GM12878 (cell line): ENCODE measurements around the gene PLEKHA1. TPM values are rescaled to one million over a fixed set of nuclear protein-coding genes. Genes with fewer than 3 reads are reported as not detected.

Source experiments
- ATAC-seq: fragments of 200-7000 bp; cut with Tn5 transposase; 3 replicates; pipeline ENCODE4 v1.9.1; 2020; ENCODE audit warnings: mild to moderate bottlenecking, moderate library complexity
- BruUV-seq: library from RNA; stranded (reverse); fragments of 400-500 nt; replicated peaks from 2 replicates; lab custom pipeline; 2021; lab: Mats Ljungman, UMichigan
- CTCF ChIA-PET: fragments of 300-600 bp; sonication (Branson Sonifier 250); formaldehyde crosslinking; extraction: SDS; loops from one replicate; lab custom pipeline; 2021; ENCODE audit warnings: inconsistent platforms; lab: Yijun Ruan, JAX
- POLR2A ChIA-PET: fragments of 350-600 bp; formaldehyde crosslinking; extraction: SDS; loops from one replicate; lab custom pipeline; 2021; ENCODE audit warnings: inconsistent platforms; lab: Charles Lee
- RAD21 ChIA-PET: fragments of 300-600 bp; sonication (Branson Sonifier 250); formaldehyde crosslinking; loops from one replicate; lab custom pipeline; 2023; ENCODE audit warnings: antibody characterized with exemption; ENCODE audit not compliant: unreplicated experiment; lab: Charles Lee
- SMC1A ChIA-PET: fragments of 300-600 bp; sonication (Branson Sonifier 250); formaldehyde crosslinking; loops from one replicate; lab custom pipeline; 2023; ENCODE audit not compliant: unreplicated experiment, uncharacterized antibody; lab: Charles Lee
- DNase-seq: peaks from one replicate; pipeline ENCODE4 v3.0.0-alpha.2; 2011; ENCODE audit warnings: low read depth, low spot score
- FAIRE-seq: peaks from 3 replicates; lab custom pipeline; 2011; peaks lifted over from hg19 to GRCh38; lab: Jason Lieb, UNC
- H2AFZ ChIP-seq: 2 replicates; pipeline ENCODE4 v1.6.0; 2011; ENCODE audit warnings: low read depth, low read length, control low read depth; ENCODE audit not compliant: control insufficient read depth
- H3K27ac ChIP-seq: 2 replicates; pipeline ENCODE4 v1.5.1; 2011; ENCODE audit warnings: control low read depth; ENCODE audit not compliant: control insufficient read depth, insufficient read depth
- H3K27me3 ChIP-seq, 2 experiments: replicated peaks in 1 of 2; 2 replicates each; pipeline versions ENCODE4 v1.6.0 to v1.6.1; 2011; ENCODE audit warnings: low read length in 1 of 2; ENCODE audit not compliant: control insufficient read depth in 2 of 2, insufficient read depth in 2 of 2
- H3K36me3 ChIP-seq, 2 experiments: 2 replicates each; pipeline ENCODE4 v1.5.1; 2011; ENCODE audit warnings: low read length in 1 of 2; ENCODE audit not compliant: control insufficient read depth in 2 of 2, insufficient read depth in 2 of 2
- H3K4me1 ChIP-seq: 2 replicates; pipeline ENCODE4 v1.6.1; 2011; ENCODE audit warnings: mild to moderate bottlenecking, low read length, moderate library complexity, mixed read lengths; ENCODE audit not compliant: control insufficient read depth, insufficient read depth
- H3K4me2 ChIP-seq: 2 replicates; pipeline ENCODE4 v1.6.0; 2011; ENCODE audit warnings: control low read depth; ENCODE audit not compliant: control insufficient read depth, insufficient read depth
- H3K4me3 ChIP-seq: fragments of 200-600 bp; sonication (generic); 2 replicates; pipeline ENCODE4 v1.5.1; 2016
- H3K79me2 ChIP-seq: 2 replicates; pipeline ENCODE4 v1.6.0; 2011; ENCODE audit warnings: low read length; ENCODE audit not compliant: control insufficient read depth, insufficient read depth
- H3K9ac ChIP-seq: 2 replicates; pipeline ENCODE4 v1.8.0; 2011; ENCODE audit warnings: low read length, control low read depth, mixed read lengths; ENCODE audit not compliant: control insufficient read depth, insufficient read depth
- H3K9me3 ChIP-seq: replicated peaks from 3 replicates; pipeline ENCODE4 v1.5.1; 2011; ENCODE audit warnings: mild to moderate bottlenecking, low read length; ENCODE audit not compliant: control insufficient read depth, insufficient read depth
- H4K20me1 ChIP-seq: 2 replicates; pipeline ENCODE4 v1.6.0; 2011; ENCODE audit not compliant: control insufficient read depth, insufficient read depth
- BHLHE40 ChIP-seq, 2 experiments: fragments of 450-650 bp in 1 of 2; IDR thresholded peaks; 2 replicates each; pipeline ENCODE4 v1.6.1; 2011 to 2017; ENCODE audit warnings: low read depth in 2 of 2, borderline replicate concordance in 1 of 2, improper control_type of control experiment in 1 of 2, low read length in 1 of 2, mild to moderate bottlenecking in 1 of 2
- EZH2 ChIP-seq: IDR thresholded peaks from 2 replicates; pipeline ENCODE4 v1.6.1; 2012; ENCODE audit warnings: low read depth, mild to moderate bottlenecking, control low read depth, inconsistent platforms, low read length, borderline replicate concordance; ENCODE audit not compliant: control insufficient read depth
- FOXK2 ChIP-seq: fragments of 450-650 bp; IDR thresholded peaks from 2 replicates; pipeline ENCODE4 v1.6.1; 2017; ENCODE audit warnings: mild to moderate bottlenecking, moderate library complexity
- NR2F1 ChIP-seq: fragments of 450-650 bp; conservative IDR thresholded peaks from 2 replicates; pipeline ENCODE4 v1.6.1; 2017; ENCODE audit warnings: mild to moderate bottlenecking
- TCF3 ChIP-seq: IDR thresholded peaks from 2 replicates; pipeline ENCODE4 v1.6.1; 2012; ENCODE audit warnings: low read depth, mild to moderate bottlenecking, low read length, borderline replicate concordance; ENCODE audit not compliant: insufficient read depth
- WGBS: methylation state at CpG from one replicate; pipeline ENCODE4 v1.1.6; 2016; ENCODE audit warnings: low lambda C conversion rate; ENCODE audit not compliant: insufficient replicate concordance, insufficient coverage; ENCODE audit errors: missing lambda C conversion rate; 5-methylcytosine and 5-hydroxymethylcytosine counted together
- in situ Hi-C: fragments of 300-500 bp; cut with MboI; formaldehyde crosslinking; loops from 9 replicates; pipeline ENCODE4 v1.14.3; 2018; ENCODE audit warnings: mixed read lengths
- intact Hi-C: fragments of 100-400 bp; cut with micrococcal nuclease; formaldehyde crosslinking; loops from one replicate; pipeline ENCODE4 v1.14.2; 2022; ENCODE audit not compliant: unreplicated experiment
- polyA plus RNA-seq, 11 experiments: library from polyadenylated mRNA; depleted of rRNA in 4 of 11; unstranded in 6 of 11; stranded (reverse) in 5 of 11; fragments of >200 nt; fragmentation: Nextera tagmentation in 4 of 11; fragmentation: Illumina TruSeq in 1 of 11; extraction: Ambion mirVana in 4 of 11; extraction: Trizol in 1 of 11; gene quantifications; 1 replicate in 1 of 11; 2 replicates in 10 of 11; pipeline versions ENCODE4 v1.2.1 to v1.2.3, GENCODE V29; 2011 to 2016; ENCODE audit warnings: inconsistent platforms in 2 of 11, missing spikeins in 2 of 11, low read depth in 1 of 11
- total RNA-seq, 4 experiments: library from RNA; depleted of rRNA in 3 of 4; stranded (reverse); fragments of >200 nt in 3 of 4; fragmentation: Illumina TruSeq in 1 of 4; extraction: Trizol in 1 of 4; gene quantifications; 2 replicates each; pipeline versions ENCODE4 v1.2.1 to v1.2.3, GENCODE V29; 2013 to 2021
- TF ChIP-seq, protein P1 (sequence below): fragments of 450-650 bp; formaldehyde crosslinking; IDR thresholded peaks from 2 replicates; pipeline ENCODE4 v1.4.0; 2022; ENCODE audit warnings: mild to moderate bottlenecking, moderate library complexity
- TF ChIP-seq, protein P2 (sequence below): IDR thresholded peaks from 2 replicates; pipeline ENCODE4 v1.6.1; 2012; ENCODE audit warnings: improper control_type of control experiment, low read depth, low read length; ENCODE audit not compliant: insufficient replicate concordance
- TF ChIP-seq, protein P3 (sequence below): IDR thresholded peaks from 2 replicates; pipeline ENCODE4 v1.6.1; 2011; ENCODE audit warnings: low read depth, mild to moderate bottlenecking, low read length, moderate library complexity, borderline replicate concordance; ENCODE audit errors: extremely low read depth

The PLEKHA1 gene
- total and polyA plus RNA-seq, 10 of the 15 experiments (the other 5 are each of a cell fraction or from before 2014, with no cell fraction given) = 0.15 to 6.0 (median 0.32) TPM

DNA sequence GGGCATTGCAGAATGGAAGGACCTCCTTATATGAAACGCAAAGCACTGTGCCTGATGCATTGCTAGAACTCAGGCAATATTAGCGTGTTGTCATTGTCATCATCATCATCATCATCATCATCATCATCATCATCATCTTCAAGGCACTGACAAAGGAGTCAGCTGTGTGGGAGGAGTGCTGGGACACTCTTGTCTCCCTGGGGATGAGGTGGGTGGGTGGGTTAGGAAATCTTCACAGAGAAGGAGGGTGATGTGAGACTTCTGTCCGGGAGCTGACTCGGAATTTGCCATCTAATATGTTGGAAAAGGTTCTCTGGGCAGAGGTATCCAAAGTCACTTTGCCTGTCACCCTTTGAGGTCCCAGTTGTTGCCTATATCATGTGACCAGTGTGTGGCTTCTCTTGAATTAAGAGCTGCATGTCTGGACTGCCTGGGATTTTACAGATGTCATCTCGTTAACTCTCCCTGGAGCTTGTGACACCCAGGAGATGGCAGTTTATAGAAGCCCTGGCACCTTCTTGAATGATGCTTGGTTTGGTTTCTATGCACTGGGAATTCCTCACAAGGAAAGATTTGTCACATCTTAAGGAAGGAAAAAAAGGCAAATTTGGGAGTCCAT, 93.9 kb downstream of the PLEKHA1 start (continued):
- TF ChIP-seq, protein P1, sequence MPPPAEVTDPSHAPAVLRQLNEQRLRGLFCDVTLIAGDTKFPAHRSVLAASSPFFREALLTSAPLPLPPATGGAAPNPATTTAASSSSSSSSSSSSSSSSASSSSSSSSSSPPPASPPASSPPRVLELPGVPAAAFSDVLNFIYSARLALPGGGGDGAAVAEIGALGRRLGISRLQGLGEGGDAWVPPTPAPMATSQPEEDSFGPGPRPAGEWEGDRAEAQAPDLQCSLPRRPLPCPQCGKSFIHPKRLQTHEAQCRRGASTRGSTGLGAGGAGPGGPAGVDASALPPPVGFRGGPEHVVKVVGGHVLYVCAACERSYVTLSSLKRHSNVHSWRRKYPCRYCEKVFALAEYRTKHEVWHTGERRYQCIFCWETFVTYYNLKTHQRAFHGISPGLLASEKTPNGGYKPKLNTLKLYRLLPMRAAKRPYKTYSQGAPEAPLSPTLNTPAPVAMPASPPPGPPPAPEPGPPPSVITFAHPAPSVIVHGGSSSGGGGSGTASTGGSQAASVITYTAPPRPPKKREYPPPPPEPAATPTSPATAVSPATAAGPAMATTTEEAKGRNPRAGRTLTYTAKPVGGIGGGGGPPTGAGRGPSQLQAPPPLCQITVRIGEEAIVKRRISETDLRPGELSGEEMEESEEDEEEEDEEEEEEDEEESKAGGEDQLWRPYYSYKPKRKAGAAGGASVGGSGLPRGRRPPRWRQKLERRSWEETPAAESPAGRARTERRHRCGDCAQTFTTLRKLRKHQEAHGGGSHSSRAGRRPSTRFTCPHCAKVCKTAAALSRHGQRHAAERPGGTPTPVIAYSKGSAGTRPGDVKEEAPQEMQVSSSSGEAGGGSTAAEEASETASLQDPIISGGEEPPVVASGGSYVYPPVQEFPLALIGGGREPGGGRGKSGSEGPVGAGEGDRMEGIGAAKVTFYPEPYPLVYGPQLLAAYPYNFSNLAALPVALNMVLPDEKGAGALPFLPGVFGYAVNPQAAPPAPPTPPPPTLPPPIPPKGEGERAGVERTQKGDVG (CRISPR knock-in tag) = no peak
- TF ChIP-seq EZH2 (no peak), TCF3 (no peak), BHLHE40 (IDR thresholded peaks at IDR 0.05; ENCODE audit: borderline replicate concordance in 1 of 2, low read depth in 2 of 2, low read length in 1 of 2) (no peak)

DNA sequence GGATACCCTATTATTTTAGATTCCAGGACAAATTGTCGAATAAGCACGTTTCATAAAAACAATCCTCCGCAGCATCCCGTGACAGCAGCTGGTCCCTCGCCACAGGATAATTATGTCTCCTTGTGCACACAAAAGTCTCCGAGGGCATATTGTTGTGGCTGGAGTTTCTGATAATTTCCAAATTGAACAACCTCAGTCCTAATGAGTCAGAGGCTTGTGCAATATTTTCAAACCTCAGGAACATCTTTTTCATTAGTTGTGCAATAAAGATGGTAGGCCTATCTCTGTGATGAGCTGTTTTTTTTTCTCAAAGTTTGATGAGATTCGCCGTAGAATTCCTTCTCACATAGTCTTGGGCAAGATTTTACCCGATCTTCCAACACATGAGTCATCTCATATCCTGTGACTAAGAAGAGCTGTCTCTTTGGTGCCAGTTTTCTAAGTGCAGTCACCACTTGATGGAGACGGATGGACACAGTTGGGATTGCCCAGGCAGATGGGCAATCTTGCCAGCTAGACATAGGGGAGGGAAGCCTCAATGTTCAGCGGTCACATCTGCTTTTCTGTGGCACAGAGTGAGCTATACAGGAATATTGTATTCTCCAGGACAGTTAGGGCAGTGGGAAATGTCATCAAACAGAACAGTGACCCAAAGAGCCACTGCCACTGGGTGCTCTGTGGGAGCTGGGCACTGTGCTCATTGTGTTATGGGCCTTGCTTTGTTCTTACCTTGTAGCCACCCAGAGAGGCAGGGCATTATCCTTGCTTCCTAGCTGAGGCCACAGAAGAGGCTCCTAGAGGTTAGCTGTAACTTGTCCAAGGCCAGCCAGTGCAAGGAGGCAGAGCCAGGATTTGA, 94.6 kb downstream of the PLEKHA1 start:
- DNase-seq = no peak
- ATAC-seq = no peak
- H4K20me1 ChIP-seq = no peaks in the 10 kb centered on the region
- H3K36me3 ChIP-seq = no peaks in the 10 kb centered on the region
- H3K4me1 ChIP-seq = no peaks in the 10 kb centered on the region
- ChIA-PET SMC1A (interaction anchor here (0.9 kb wide), 1 partner anchor 36 kb away, joined by 3 read pairs; no protein-coding TSS in a partner anchor), CTCF (interaction anchor here (0.7 kb wide), 1 partner anchor 15 kb away, joined by 3 read pairs; no protein-coding TSS in a partner anchor), POLR2A (no interaction called here), RAD21 (no interaction called here)
- no peak overlapping the region for H3K27ac ChIP-seq
- FAIRE-seq = no peak
- WGBS = 18% methylated on average over 11 of the region's 11 CpGs
- H3K4me2 ChIP-seq = no peak overlapping the region
- peaks cover 2 to 3% of the 10 kb centered on the region in 2 experiments; a peak in 3 of 4 replicates for H3K27me3 ChIP-seq
- intact Hi-C loops = no loop called here
- in situ Hi-C loops = no loop called here
- no peak overlapping the region for H3K4me3 ChIP-seq
- BruUV-seq = no TSS peak
- no peak overlapping the region for H2AFZ ChIP-seq
- no peaks in the 10 kb centered on the region for H3K9me3 ChIP-seq
- no peaks in the 10 kb centered on the region for H3K79me2 ChIP-seq
- no peak overlapping the region for H3K9ac ChIP-seq
- TF ChIP-seq FOXK2 (no peak), NR2F1 (no peak)
- TF ChIP-seq, protein P2, sequence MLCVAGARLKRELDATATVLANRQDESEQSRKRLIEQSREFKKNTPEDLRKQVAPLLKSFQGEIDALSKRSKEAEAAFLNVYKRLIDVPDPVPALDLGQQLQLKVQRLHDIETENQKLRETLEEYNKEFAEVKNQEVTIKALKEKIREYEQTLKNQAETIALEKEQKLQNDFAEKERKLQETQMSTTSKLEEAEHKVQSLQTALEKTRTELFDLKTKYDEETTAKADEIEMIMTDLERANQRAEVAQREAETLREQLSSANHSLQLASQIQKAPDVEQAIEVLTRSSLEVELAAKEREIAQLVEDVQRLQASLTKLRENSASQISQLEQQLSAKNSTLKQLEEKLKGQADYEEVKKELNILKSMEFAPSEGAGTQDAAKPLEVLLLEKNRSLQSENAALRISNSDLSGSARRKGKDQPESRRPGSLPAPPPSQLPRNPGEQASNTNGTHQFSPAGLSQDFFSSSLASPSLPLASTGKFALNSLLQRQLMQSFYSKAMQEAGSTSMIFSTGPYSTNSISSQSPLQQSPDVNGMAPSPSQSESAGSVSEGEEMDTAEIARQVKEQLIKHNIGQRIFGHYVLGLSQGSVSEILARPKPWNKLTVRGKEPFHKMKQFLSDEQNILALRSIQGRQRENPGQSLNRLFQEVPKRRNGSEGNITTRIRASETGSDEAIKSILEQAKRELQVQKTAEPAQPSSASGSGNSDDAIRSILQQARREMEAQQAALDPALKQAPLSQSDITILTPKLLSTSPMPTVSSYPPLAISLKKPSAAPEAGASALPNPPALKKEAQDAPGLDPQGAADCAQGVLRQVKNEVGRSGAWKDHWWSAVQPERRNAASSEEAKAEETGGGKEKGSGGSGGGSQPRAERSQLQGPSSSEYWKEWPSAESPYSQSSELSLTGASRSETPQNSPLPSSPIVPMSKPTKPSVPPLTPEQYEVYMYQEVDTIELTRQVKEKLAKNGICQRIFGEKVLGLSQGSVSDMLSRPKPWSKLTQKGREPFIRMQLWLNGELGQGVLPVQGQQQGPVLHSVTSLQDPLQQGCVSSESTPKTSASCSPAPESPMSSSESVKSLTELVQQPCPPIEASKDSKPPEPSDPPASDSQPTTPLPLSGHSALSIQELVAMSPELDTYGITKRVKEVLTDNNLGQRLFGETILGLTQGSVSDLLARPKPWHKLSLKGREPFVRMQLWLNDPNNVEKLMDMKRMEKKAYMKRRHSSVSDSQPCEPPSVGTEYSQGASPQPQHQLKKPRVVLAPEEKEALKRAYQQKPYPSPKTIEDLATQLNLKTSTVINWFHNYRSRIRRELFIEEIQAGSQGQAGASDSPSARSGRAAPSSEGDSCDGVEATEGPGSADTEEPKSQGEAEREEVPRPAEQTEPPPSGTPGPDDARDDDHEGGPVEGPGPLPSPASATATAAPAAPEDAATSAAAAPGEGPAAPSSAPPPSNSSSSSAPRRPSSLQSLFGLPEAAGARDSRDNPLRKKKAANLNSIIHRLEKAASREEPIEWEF = no peak
- TF ChIP-seq, protein P3, sequence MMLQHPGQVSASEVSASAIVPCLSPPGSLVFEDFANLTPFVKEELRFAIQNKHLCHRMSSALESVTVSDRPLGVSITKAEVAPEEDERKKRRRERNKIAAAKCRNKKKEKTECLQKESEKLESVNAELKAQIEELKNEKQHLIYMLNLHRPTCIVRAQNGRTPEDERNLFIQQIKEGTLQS = no peak
